ENCODE results near the gene CAMTA1. TPM values are rescaled to one million over a fixed set of nuclear protein-coding genes. Genes with fewer than 3 reads are reported as not detected.

The CAMTA1 gene
- total RNA-seq, 5 donors from 2014 or later (not counting 1 experiment from before 2014, with no cell fraction given): 29.7 to 37.4 (median 34.6) TPM

DNA sequence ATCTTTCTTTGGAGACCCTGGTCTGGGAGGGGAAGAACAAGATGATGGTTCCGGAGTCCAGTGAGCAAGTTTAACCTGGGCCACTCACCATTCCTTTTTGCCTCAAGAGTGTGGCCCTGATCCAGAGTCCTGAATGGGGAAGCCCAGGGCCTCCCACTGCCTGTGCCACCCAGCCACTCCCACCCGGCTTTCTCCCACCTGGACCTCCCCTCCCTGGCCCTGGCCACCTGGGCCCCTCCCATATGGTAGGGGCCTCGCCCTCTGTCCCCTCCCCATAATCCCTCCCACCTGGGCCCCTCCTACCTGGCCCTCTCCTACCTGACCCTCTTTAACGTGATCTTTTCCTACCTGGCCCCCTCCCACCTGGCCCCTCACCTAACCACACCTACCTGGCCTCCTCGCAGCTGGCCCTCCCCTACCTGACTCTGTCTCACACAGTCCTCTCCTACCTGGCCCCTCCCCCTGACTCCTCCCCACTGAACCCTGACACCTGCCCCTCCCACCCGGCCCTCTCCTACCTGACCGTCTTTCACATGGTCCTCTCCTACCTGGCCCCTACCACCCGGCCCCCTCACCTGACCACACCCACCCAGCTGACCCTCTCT lies 765.1 kb downstream of the CAMTA1 start:
- CTCF ChIA-PET: no interaction called here
- Mint-ChIP-seq H3K27me3 (peaks cover 0 to 20% of the 10 kb centered on the region in 2 donors), H3K27ac (no peak overlapping the region), H3K4me1 (peaks cover 7 to 8% (median 7%) of the 10 kb centered on the region in 3 donors), H3K4me3 (no peak overlapping the region), H3K9me3 (no peaks in the 10 kb centered on the region), H3K36me3 (no peaks in the 10 kb centered on the region)
- Histone ChIP-seq H3K4me1 (ENCODE audit: control insufficient read depth in 1 of 2, extremely low read depth in 1 of 2, insufficient read depth in 2 of 2, low read length in 2 of 2) (peaks cover 0 to 4% of the 10 kb centered on the region in 2 experiments), H3K27me3 (replicated peaks in 1 of 2; ENCODE audit: control insufficient read depth in 2 of 2, extremely low read depth in 1 of 2, insufficient read depth in 2 of 2, low read length in 1 of 2) (peaks cover 0 to 9% of the 10 kb centered on the region in 2 experiments), H3K4me3 (ENCODE audit: control insufficient read depth in 1 of 2, extremely low read depth in 1 of 2, low read length in 1 of 2) (no peak overlapping the region), H3K27ac (ENCODE audit: low read length) (no peak overlapping the region), H3K36me3 (ENCODE audit: control insufficient read depth in 2 of 2, extremely low read depth in 1 of 2, insufficient read depth in 1 of 2, low read length in 1 of 2) (no peaks in the 10 kb centered on the region), H3K9me3 (no peaks in the 10 kb centered on the region)
- WGBS (ENCODE audit: insufficient coverage): 80% methylated on average over 8 of the region's 8 CpGs
- ATAC-seq (replicated peaks in 1 of 4) (no peak), DNase-seq (no peak)
- POLR2A ChIA-PET: no interaction called here

GRCh38 chr1:7550981-7551380 lies 765.7 kb downstream of the CAMTA1 start:
- ATAC-seq (replicated peaks in 1 of 4) (no peak), DNase-seq (no peak)
- Mint-ChIP-seq H3K36me3 (no peaks in the 10 kb centered on the region), H3K9me3 (no peaks in the 10 kb centered on the region), H3K4me1 (peaks cover 7 to 8% (median 7%) of the 10 kb centered on the region in 3 donors), H3K4me3 (no peak overlapping the region), H3K27me3 (peaks cover 2 to 25% of the 10 kb centered on the region in 2 donors), H3K27ac (no peak overlapping the region)
- ChIA-PET CTCF (no interaction called here), POLR2A (no interaction called here)
- 94% methylated on average over 5 of the region's 6 CpGs for WGBS (ENCODE audit: insufficient coverage)
- Histone ChIP-seq H3K36me3 (ENCODE audit: control insufficient read depth in 2 of 2, extremely low read depth in 1 of 2, insufficient read depth in 1 of 2, low read length in 1 of 2) (no peaks in the 10 kb centered on the region), H3K4me1 (ENCODE audit: control insufficient read depth in 1 of 2, extremely low read depth in 1 of 2, insufficient read depth in 2 of 2, low read length in 2 of 2) (peaks cover 0 to 4% of the 10 kb centered on the region in 2 experiments), H3K27ac (ENCODE audit: low read length) (no peak overlapping the region), H3K9me3 (no peaks in the 10 kb centered on the region), H3K27me3 (replicated peaks in 1 of 2; ENCODE audit: control insufficient read depth in 2 of 2, extremely low read depth in 1 of 2, insufficient read depth in 2 of 2, low read length in 1 of 2) (peaks cover 0 to 9% of the 10 kb centered on the region in 2 experiments), H3K4me3 (ENCODE audit: control insufficient read depth in 1 of 2, extremely low read depth in 1 of 2, low read length in 1 of 2) (no peak overlapping the region)

DNA sequence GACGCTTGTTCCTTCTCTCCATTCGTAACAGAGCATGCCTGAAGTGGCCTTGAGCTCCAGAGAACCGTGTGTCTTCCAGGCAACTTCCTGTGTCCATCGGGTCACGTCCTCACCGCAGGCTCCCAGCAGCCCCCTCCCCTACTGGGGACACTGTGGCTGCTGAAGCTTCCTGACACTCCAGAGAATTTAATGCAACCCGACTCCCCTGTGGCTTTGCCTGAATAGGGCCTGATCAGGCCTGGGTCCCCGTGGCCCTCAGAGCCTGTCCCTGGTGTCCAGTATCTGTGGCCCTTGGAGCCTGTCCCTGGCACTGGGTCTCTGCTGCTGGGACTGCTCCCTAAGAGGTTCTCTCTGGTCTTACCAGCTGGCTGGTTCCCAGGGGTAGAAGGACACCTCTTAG lies 766.2 kb downstream of the CAMTA1 start:
- H3K27ac Mint-ChIP-seq: no peak overlapping the region
- H3K27me3 ChIP-seq (replicated peaks in 1 of 2; ENCODE audit: control insufficient read depth in 2 of 2, extremely low read depth in 1 of 2, insufficient read depth in 2 of 2, low read length in 1 of 2): peaks cover 0 to 9% of the 10 kb centered on the region in 2 experiments
- peaks cover 7 to 8% (median 7%) of the 10 kb centered on the region in 3 donors for H3K4me1 Mint-ChIP-seq
- H3K4me3 ChIP-seq (ENCODE audit: control insufficient read depth in 1 of 2, extremely low read depth in 1 of 2, low read length in 1 of 2): no peak overlapping the region
- H3K27me3 Mint-ChIP-seq: peaks cover 3 to 27% of the 10 kb centered on the region in 2 donors
- ChIA-PET CTCF (no interaction called here), POLR2A (no interaction called here)
- H3K9me3 ChIP-seq: no peaks in the 10 kb centered on the region
- no peaks in the 10 kb centered on the region for H3K36me3 Mint-ChIP-seq
- DNase-seq (no peak), ATAC-seq (replicated peaks in 1 of 4) (no peak)
- H3K4me1 ChIP-seq (ENCODE audit: control insufficient read depth in 1 of 2, extremely low read depth in 1 of 2, insufficient read depth in 2 of 2, low read length in 2 of 2): peaks cover 0 to 4% of the 10 kb centered on the region in 2 experiments
- no peak overlapping the region for H3K4me3 Mint-ChIP-seq
- no peaks in the 10 kb centered on the region for H3K36me3 ChIP-seq (ENCODE audit: control insufficient read depth in 2 of 2, extremely low read depth in 1 of 2, insufficient read depth in 1 of 2, low read length in 1 of 2)
- WGBS (ENCODE audit: insufficient coverage): 68% methylated on average over 8 of the region's 8 CpGs
- H3K27ac ChIP-seq (ENCODE audit: low read length): no peak overlapping the region
- H3K9me3 Mint-ChIP-seq: no peaks in the 10 kb centered on the region

DNA sequence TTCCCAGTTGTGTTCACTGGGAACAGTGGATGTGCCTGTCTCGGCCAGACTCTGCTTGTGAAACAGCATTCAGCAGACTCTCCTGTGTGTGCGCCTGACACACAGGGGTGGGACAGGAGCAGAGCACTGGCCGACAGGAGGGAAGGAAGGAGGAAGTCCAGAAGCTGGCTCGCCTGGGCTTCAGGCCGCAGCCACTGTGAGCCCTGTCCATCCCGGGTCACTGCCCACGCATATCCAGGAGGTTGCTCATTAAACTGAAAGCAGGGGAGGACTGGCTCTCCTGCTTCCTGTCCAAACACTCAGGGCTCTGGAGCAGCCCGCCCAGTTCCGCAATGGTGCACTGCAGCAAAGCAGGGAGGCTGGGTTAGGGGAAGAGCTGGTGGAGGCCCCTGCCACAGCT lies 767.1 kb downstream of the CAMTA1 start:
- 86% methylated on average over 6 of the region's 9 CpGs for WGBS (ENCODE audit: insufficient coverage)
- Histone ChIP-seq H3K4me3 (ENCODE audit: control insufficient read depth in 1 of 2, extremely low read depth in 1 of 2, low read length in 1 of 2) (no peak overlapping the region), H3K9me3 (no peaks in the 10 kb centered on the region), H3K36me3 (ENCODE audit: control insufficient read depth in 2 of 2, extremely low read depth in 1 of 2, insufficient read depth in 1 of 2, low read length in 1 of 2) (no peaks in the 10 kb centered on the region), H3K4me1 (ENCODE audit: control insufficient read depth in 1 of 2, extremely low read depth in 1 of 2, insufficient read depth in 2 of 2, low read length in 2 of 2) (peaks cover 0 to 4% of the 10 kb centered on the region in 2 experiments), H3K27ac (ENCODE audit: low read length) (no peak overlapping the region), H3K27me3 (replicated peaks in 1 of 2; ENCODE audit: control insufficient read depth in 2 of 2, extremely low read depth in 1 of 2, insufficient read depth in 2 of 2, low read length in 1 of 2) (peaks cover 0 to 11% of the 10 kb centered on the region in 2 experiments)
- Mint-ChIP-seq H3K27ac (no peak overlapping the region), H3K9me3 (no peaks in the 10 kb centered on the region), H3K27me3 (peaks cover 7 to 30% of the 10 kb centered on the region in 2 donors), H3K4me3 (no peak overlapping the region), H3K4me1 (peaks cover 7 to 8% (median 7%) of the 10 kb centered on the region in 3 donors), H3K36me3 (no peaks in the 10 kb centered on the region)
- ATAC-seq (replicated peaks in 1 of 4) (no peak), DNase-seq (no peak)
- ChIA-PET POLR2A (no interaction called here), CTCF (no interaction called here)

DNA sequence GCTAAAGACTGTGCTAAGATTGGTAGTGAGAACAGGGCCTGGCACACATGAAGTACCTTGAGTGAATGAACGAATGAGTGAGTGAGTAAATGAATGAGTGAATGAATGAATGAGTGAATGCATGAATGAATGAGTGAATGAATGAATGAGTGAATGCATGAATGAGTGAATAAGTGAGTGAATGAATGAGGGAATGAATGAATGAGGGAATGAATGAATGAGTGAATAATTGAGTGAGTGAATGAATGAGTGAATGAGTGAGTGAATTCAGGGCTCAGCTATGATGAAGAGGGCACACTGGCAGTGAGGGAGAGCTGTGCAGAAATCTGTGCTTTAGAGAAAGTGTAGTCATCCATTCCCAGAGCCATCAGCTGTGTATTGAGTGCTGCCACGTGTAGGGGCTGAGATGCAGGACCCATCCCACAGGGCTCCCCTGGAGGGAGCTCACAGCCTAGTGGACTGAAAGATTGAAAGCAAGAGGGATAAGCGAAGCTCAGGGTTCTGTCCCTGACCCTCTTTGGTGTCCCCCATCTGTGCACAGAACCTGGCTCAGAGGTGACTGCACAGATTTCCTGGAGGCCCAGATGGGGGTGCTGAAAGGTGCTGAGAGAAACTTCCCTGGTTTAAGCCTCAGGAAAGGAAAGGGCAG lies 767.9 kb downstream of the CAMTA1 start:
- DNase-seq: no peak
- Mint-ChIP-seq H3K4me3 (no peak overlapping the region), H3K27ac (no peak overlapping the region), H3K27me3 (peaks cover 7 to 26% of the 10 kb centered on the region in 2 donors), H3K36me3 (no peaks in the 10 kb centered on the region), H3K4me1 (peaks cover 7 to 8% (median 7%) of the 10 kb centered on the region in 3 donors), H3K9me3 (no peaks in the 10 kb centered on the region)
- Histone ChIP-seq H3K27me3 (replicated peaks in 1 of 2; ENCODE audit: control insufficient read depth in 2 of 2, extremely low read depth in 1 of 2, insufficient read depth in 2 of 2, low read length in 1 of 2) (peaks cover 0 to 13% of the 10 kb centered on the region in 2 experiments), H3K4me3 (ENCODE audit: control insufficient read depth in 1 of 2, extremely low read depth in 1 of 2, low read length in 1 of 2) (no peak overlapping the region), H3K4me1 (ENCODE audit: control insufficient read depth in 1 of 2, extremely low read depth in 1 of 2, insufficient read depth in 2 of 2, low read length in 2 of 2) (peaks cover 0 to 4% of the 10 kb centered on the region in 2 experiments), H3K36me3 (ENCODE audit: control insufficient read depth in 2 of 2, extremely low read depth in 1 of 2, insufficient read depth in 1 of 2, low read length in 1 of 2) (no peaks in the 10 kb centered on the region), H3K9me3 (no peaks in the 10 kb centered on the region), H3K27ac (ENCODE audit: low read length) (no peak overlapping the region)
- ATAC-seq (replicated peaks in 1 of 4): no peak
- WGBS (ENCODE audit: insufficient coverage): 65% methylated on average over 3 of the region's 3 CpGs
- POLR2A ChIA-PET: no interaction called here
- CTCF ChIA-PET: no interaction called here

DNA sequence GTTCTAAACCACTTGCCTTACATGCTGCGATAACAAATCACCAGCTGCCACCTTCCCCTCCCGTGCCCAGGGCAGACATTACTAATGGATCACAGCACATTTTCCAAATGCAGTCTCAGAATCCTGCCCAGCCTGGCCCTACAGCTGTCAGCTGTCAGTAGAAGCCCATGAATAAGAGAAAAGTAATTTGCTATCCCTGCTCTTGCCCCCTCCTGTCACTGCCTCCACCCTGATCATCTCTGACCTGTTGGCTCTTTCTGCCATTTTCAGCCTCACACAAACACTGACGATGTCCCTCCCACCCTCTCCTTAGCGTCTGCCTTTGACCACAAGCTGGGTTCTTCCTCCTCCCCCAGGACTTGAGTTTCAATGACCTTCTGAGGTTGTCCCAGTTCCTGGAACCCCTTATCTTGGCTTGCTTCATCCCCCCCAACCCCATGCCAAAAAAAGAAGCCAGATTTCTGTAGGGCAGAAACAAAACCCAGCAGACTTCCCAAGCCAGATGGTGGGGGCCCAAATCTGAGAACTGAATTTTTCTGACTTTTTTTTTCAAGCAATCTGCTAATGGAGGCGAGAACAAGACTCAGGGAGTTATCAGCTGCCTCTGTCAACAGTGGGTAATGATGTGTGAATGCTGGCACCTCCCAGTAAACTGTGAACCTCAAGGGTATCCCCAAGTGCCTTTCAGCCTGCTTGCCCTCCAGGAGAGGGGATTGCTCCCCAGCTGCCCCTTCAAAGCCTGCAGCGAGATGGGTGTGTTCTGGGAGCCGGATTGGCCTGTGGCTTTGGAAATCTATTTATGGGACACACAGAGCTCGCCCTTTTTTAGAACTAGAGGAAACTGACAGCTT lies 769.4 kb downstream of the CAMTA1 start:
- peaks cover 2 to 4% (median 2%) of the 10 kb centered on the region in 3 donors for H3K4me1 Mint-ChIP-seq
- H3K9me3 Mint-ChIP-seq: no peaks in the 10 kb centered on the region
- CTCF ChIA-PET: no interaction called here
- no peak overlapping the region for H3K4me3 Mint-ChIP-seq
- H3K27ac Mint-ChIP-seq: no peak overlapping the region
- peaks cover 7 to 21% of the 10 kb centered on the region in 2 donors for H3K27me3 Mint-ChIP-seq
- Histone ChIP-seq H3K4me3 (ENCODE audit: control insufficient read depth in 1 of 2, extremely low read depth in 1 of 2, low read length in 1 of 2) (no peak overlapping the region), H3K27me3 (replicated peaks in 1 of 2; ENCODE audit: control insufficient read depth in 2 of 2, extremely low read depth in 1 of 2, insufficient read depth in 2 of 2, low read length in 1 of 2) (peaks cover 0 to 18% of the 10 kb centered on the region in 2 experiments), H3K27ac (ENCODE audit: low read length) (no peak overlapping the region), H3K36me3 (ENCODE audit: control insufficient read depth in 2 of 2, extremely low read depth in 1 of 2, insufficient read depth in 1 of 2, low read length in 1 of 2) (no peaks in the 10 kb centered on the region), H3K9me3 (no peaks in the 10 kb centered on the region), H3K4me1 (ENCODE audit: control insufficient read depth in 1 of 2, extremely low read depth in 1 of 2, insufficient read depth in 2 of 2, low read length in 2 of 2) (no peaks in the 10 kb centered on the region)
- ATAC-seq (replicated peaks in 1 of 4) (no peak), DNase-seq (no peak)
- 37% methylated on average over 8 of the region's 8 CpGs for WGBS (ENCODE audit: insufficient coverage)
- POLR2A ChIA-PET: no interaction called here
- no peaks in the 10 kb centered on the region for H3K36me3 Mint-ChIP-seq

Data from T-cell (primary cell).